Activated CD8-positive, alpha-beta T cell treated with anti-CD3 and anti-CD28 coated beads for 36 hours (primary cell): ENCODE results near the gene PCDH9. TPM values are rescaled to one million over a fixed set of nuclear protein-coding genes. Genes with fewer than 3 reads are reported as not detected.

Experiments used
- ATAC-seq: fragments of 200-7000 bp; cut with Tn5 transposase; one replicate; pipeline ENCODE4 v1.10.0; 2021; ENCODE audit warnings: mild to moderate bottlenecking, moderate library complexity
- CTCF ChIA-PET: fragments of 350-600 bp; sonication (Branson Sonifier 250); formaldehyde crosslinking; loops from one replicate; lab custom pipeline; 2021; ENCODE audit warnings: antibody characterized with exemption; lab: Charles Lee
- POLR2A ChIA-PET: fragments of 350-600 bp; sonication (Branson Sonifier 250); formaldehyde crosslinking; loops from one replicate; lab custom pipeline; 2021; ENCODE audit warnings: antibody characterized with exemption; lab: Charles Lee
- DNase-seq: peaks from one replicate; pipeline ENCODE4 v3.0.0-alpha.2; 2020
- H3K27ac Mint-ChIP-seq: one replicate; pipeline ENCODE4 v1.8.0; 2021; ENCODE audit warnings: mild to moderate bottlenecking, mixed read lengths
- H3K27me3 Mint-ChIP-seq: one replicate; pipeline ENCODE4 v1.8.0; 2021; ENCODE audit warnings: mixed read lengths
- H3K36me3 Mint-ChIP-seq: one replicate; pipeline ENCODE4 v1.8.0; 2021; ENCODE audit warnings: low read depth, mixed read lengths
- H3K4me1 Mint-ChIP-seq: one replicate; pipeline ENCODE4 v1.8.0; 2021; ENCODE audit warnings: low read depth, mixed read lengths
- H3K4me3 Mint-ChIP-seq: one replicate; pipeline ENCODE4 v1.8.0; 2021; ENCODE audit warnings: mild to moderate bottlenecking, moderate library complexity, mixed read lengths
- H3K9me3 Mint-ChIP-seq: one replicate; pipeline ENCODE4 v1.8.0; 2021; ENCODE audit warnings: mixed read lengths
- CTCF ChIP-seq: fragments of 200-600 bp; IDR thresholded peaks from one replicate; pipeline ENCODE4 v1.8.0; 2022; ENCODE audit warnings: antibody characterized with exemption, mild to moderate bottlenecking
- intact Hi-C: fragments of 100-400 bp; cut with micrococcal nuclease; formaldehyde crosslinking; loops from one replicate; pipeline ENCODE4 v1.10.0; 2022
- total RNA-seq, 2 experiments: library from RNA; stranded (reverse); gene quantifications; one replicate each; pipeline ENCODE4 v1.2.3, GENCODE V29; 2021

Gene PCDH9
- total RNA-seq, 2 experiments from 2014 or later, result 0.04 to 0.14 TPM

GRCh38 chr13:67228916-67229315 lies 1.2 kb downstream of the PCDH9 start:
- no peak overlapping the region for H3K27ac Mint-ChIP-seq
- DNase-seq (no peak), ATAC-seq (no peak)
- ChIA-PET CTCF (interaction anchor here (1.6 kb wide), 2 partner anchors 10 to 11 kb away, joined by 6 to 7 read pairs; no protein-coding TSS in a partner anchor), POLR2A (interaction anchor here (1.0 kb wide), 1 partner anchor 11 kb away, joined by 4 read pairs; no protein-coding TSS in a partner anchor)
- H3K4me1 Mint-ChIP-seq, result peaks cover 7% of the 10 kb centered on the region
- H3K27me3 Mint-ChIP-seq, result peaks cover 14% of the 10 kb centered on the region
- no peak for TF ChIP-seq CTCF
- intact Hi-C loops, result no loop called here
- no peaks in the 10 kb centered on the region for H3K9me3 Mint-ChIP-seq
- H3K4me3 Mint-ChIP-seq, result no peak overlapping the region
- no peaks in the 10 kb centered on the region for H3K36me3 Mint-ChIP-seq

- H3K27me3 Mint-ChIP-seq, result peaks cover 14% of the 10 kb centered on the region
- intact Hi-C loops, result no loop called here
- DNase-seq (no peak), ATAC-seq (no peak)
- no peak overlapping the region for H3K27ac Mint-ChIP-seq
- no peaks in the 10 kb centered on the region for H3K36me3 Mint-ChIP-seq
- H3K9me3 Mint-ChIP-seq, result no peaks in the 10 kb centered on the region
- no peak overlapping the region for H3K4me3 Mint-ChIP-seq
- H3K4me1 Mint-ChIP-seq, result peaks cover 7% of the 10 kb centered on the region
- ChIA-PET POLR2A (no interaction called here), CTCF (interaction anchor here (1.6 kb wide), 1 partner anchor 11 kb away, joined by 7 read pairs; no protein-coding TSS in a partner anchor)
- no peak for TF ChIP-seq CTCF
These were observed 2.1 kb downstream of the PCDH9 start for GRCh38 chr13:67228031-67228430.

GRCh38 chr13:67227131-67227983 lies 2.8 kb downstream of the PCDH9 start:
- Mint-ChIP-seq H3K27me3 (peaks cover 10% of the 10 kb centered on the region), H3K9me3 (no peaks in the 10 kb centered on the region), H3K4me1 (peaks cover 7% of the 10 kb centered on the region), H3K36me3 (no peaks in the 10 kb centered on the region), H3K4me3 (no peak overlapping the region), H3K27ac (no peak overlapping the region)
- intact Hi-C loops, result no loop called here
- POLR2A ChIA-PET, result no interaction called here
- ATAC-seq (no peak), DNase-seq (no peak)
- no peak for TF ChIP-seq CTCF
- CTCF ChIA-PET, result no interaction called here

GRCh38 chr13:67226696-67227095 lies 3.4 kb downstream of the PCDH9 start:
- no peak for ATAC-seq
- H3K4me1 Mint-ChIP-seq, result peaks cover 7% of the 10 kb centered on the region
- ChIA-PET CTCF (no interaction called here), POLR2A (no interaction called here)
- no peaks in the 10 kb centered on the region for H3K36me3 Mint-ChIP-seq
- H3K27me3 Mint-ChIP-seq, result peaks cover 8% of the 10 kb centered on the region
- no peak overlapping the region for H3K4me3 Mint-ChIP-seq
- intact Hi-C loops, result no loop called here
- no peaks in the 10 kb centered on the region for H3K9me3 Mint-ChIP-seq
- H3K27ac Mint-ChIP-seq, result no peak overlapping the region
- TF ChIP-seq CTCF, result no peak
- DNase-seq, result no peak
